GM23338 (cell line): ENCODE measurements around the gene PAH. TPM values are rescaled to one million over a fixed set of nuclear protein-coding genes. Genes with fewer than 3 reads are reported as not detected.

ENCODE experiments used
- ATAC-seq: fragments of 200-7000 bp; cut with Tn5 transposase; 3 replicates; pipeline ENCODE4 v1.9.1; 2020
- DNase-seq: peaks from one replicate; pipeline ENCODE4 v3.0.0-alpha.2; 2015; ENCODE audit warnings: low spot score
- H2AFZ ChIP-seq: fragments of 200-600 bp; sonication (generic); 2 replicates; pipeline ENCODE4 v1.8.0; 2016; ENCODE audit warnings: antibody characterized with exemption, mild to moderate bottlenecking, moderate library complexity
- H3F3A ChIP-seq: fragments of 200-600 bp; sonication (generic); replicated peaks from 2 replicates; pipeline ENCODE4 v1.8.0; 2017; ENCODE audit warnings: antibody characterized with exemption, mixed run types, low read depth
- H3K27ac ChIP-seq: fragments of 200-600 bp; sonication (generic); 2 replicates; pipeline ENCODE4 v1.6.1; 2016; ENCODE audit warnings: low read depth
- H3K27me3 ChIP-seq: fragments of 200-600 bp; sonication (generic); 2 replicates; pipeline ENCODE4 v1.8.0; 2016; ENCODE audit warnings: mild to moderate bottlenecking, mixed run types, moderate library complexity; ENCODE audit not compliant: insufficient read depth
- H3K36me3 ChIP-seq: fragments of 200-600 bp; sonication (generic); 2 replicates; pipeline ENCODE4 v1.8.0; 2016; ENCODE audit warnings: mild to moderate bottlenecking; ENCODE audit not compliant: insufficient read depth
- H3K4me1 ChIP-seq: fragments of 200-600 bp; sonication (generic); 2 replicates; pipeline ENCODE4 v1.8.0; 2016; ENCODE audit warnings: mild to moderate bottlenecking, moderate library complexity; ENCODE audit not compliant: insufficient read depth
- H3K4me2 ChIP-seq: fragments of 200-600 bp; sonication (generic); 2 replicates; pipeline ENCODE4 v1.7.1; 2017; ENCODE audit warnings: mixed run types
- H3K4me3 ChIP-seq: fragments of 200-600 bp; sonication (generic); 2 replicates; pipeline ENCODE4 v1.6.1; 2016; ENCODE audit warnings: mixed run types
- H3K79me2 ChIP-seq: fragments of 200-600 bp; sonication (generic); replicated peaks from 2 replicates; pipeline ENCODE4 v1.8.0; 2017; ENCODE audit warnings: mild to moderate bottlenecking; ENCODE audit not compliant: insufficient read depth
- H3K9me2 ChIP-seq: fragments of 200-600 bp; sonication (generic); 2 replicates; pipeline ENCODE4 v1.8.0; 2017; ENCODE audit not compliant: insufficient read depth
- H4K20me1 ChIP-seq: fragments of 200-600 bp; sonication (generic); replicated peaks from 2 replicates; pipeline ENCODE4 v1.8.0; 2017; ENCODE audit warnings: mild to moderate bottlenecking; ENCODE audit not compliant: insufficient read depth
- H3K27ac Mint-ChIP-seq: 2 replicates; pipeline ENCODE4 v1.8.0; 2020; ENCODE audit warnings: inconsistent platforms, mild to moderate bottlenecking, moderate library complexity, mixed read lengths
- H3K27me3 Mint-ChIP-seq: 3 replicates; pipeline ENCODE4 v1.8.0; 2022; ENCODE audit warnings: low read depth, mild to moderate bottlenecking, moderate library complexity, mixed read lengths, inconsistent platforms; ENCODE audit not compliant: insufficient read depth, poor library complexity
- H3K36me3 Mint-ChIP-seq: 3 replicates; pipeline ENCODE4 v1.8.0; 2021; ENCODE audit warnings: low read depth, mild to moderate bottlenecking, inconsistent platforms, moderate library complexity, mixed read lengths
- H3K4me1 Mint-ChIP-seq: 3 replicates; pipeline ENCODE4 v1.8.0; 2020; ENCODE audit warnings: mild to moderate bottlenecking, inconsistent platforms, mixed read lengths
- H3K4me3 Mint-ChIP-seq: 3 replicates; pipeline ENCODE4 v1.8.0; 2021; ENCODE audit warnings: moderate library complexity, mild to moderate bottlenecking, inconsistent platforms, mixed read lengths
- H3K9me3 Mint-ChIP-seq: 3 replicates; pipeline ENCODE4 v1.8.0; 2020; ENCODE audit warnings: moderate library complexity, mild to moderate bottlenecking, inconsistent platforms, mixed read lengths
- CREB1 ChIP-seq: fragments of 250-450 bp; sonication (Bioruptor Pico); IDR thresholded peaks from 2 replicates; pipeline ENCODE4 v1.5.0; 2020; ENCODE audit warnings: low read depth, mild to moderate bottlenecking, moderate library complexity
- CTCF ChIP-seq, 2 experiments: fragments of 200-600 bp in 1 of 2; sonication (generic) in 1 of 2; conservative IDR thresholded peaks; 2 replicates each; pipeline versions ENCODE4 v1.5.1 to v1.6.1; 2016 to 2017; ENCODE audit warnings: antibody characterized with exemption in 2 of 2, low read depth in 2 of 2, mild to moderate bottlenecking in 2 of 2, moderate library complexity in 1 of 2
- EZH2 ChIP-seq: fragments of 200-600 bp; sonication (generic); IDR thresholded peaks from one replicate; pipeline ENCODE4 v1.8.0; 2017; ENCODE audit warnings: antibody characterized with exemption, mild to moderate bottlenecking, low read depth; ENCODE audit not compliant: unreplicated experiment
- EZH2phosphoT487 ChIP-seq: fragments of 200-600 bp; sonication (generic); IDR thresholded peaks from one replicate; pipeline ENCODE4 v1.8.1; 2018; ENCODE audit warnings: antibody characterized with exemption; ENCODE audit not compliant: unreplicated experiment
- JUNB ChIP-seq: IDR thresholded peaks from one replicate; pipeline ENCODE4 v1.6.1; 2016; ENCODE audit warnings: antibody characterized with exemption; ENCODE audit not compliant: unreplicated experiment
- NANOG ChIP-seq: IDR thresholded peaks from 2 replicates; pipeline ENCODE4 v1.6.1; 2016; ENCODE audit warnings: antibody characterized with exemption, borderline replicate concordance
- STAT1 ChIP-seq: IDR thresholded peaks from one replicate; pipeline ENCODE4 v1.6.1; 2016; ENCODE audit warnings: antibody characterized with exemption; ENCODE audit not compliant: unreplicated experiment
- ZNF114 ChIP-seq: fragments of 250-450 bp; sonication (Bioruptor Pico); IDR thresholded peaks from 2 replicates; pipeline ENCODE4 v1.5.0; 2020; ENCODE audit warnings: mild to moderate bottlenecking, moderate library complexity
- polyA plus RNA-seq: library from polyadenylated mRNA; unstranded; fragments of >200 nt; fragmentation: Nextera tagmentation; extraction: Ambion mirVana; gene quantifications from 2 replicates; pipeline ENCODE4 v1.2.1, GENCODE V29; 2016
- total RNA-seq: library from RNA; depleted of rRNA; stranded (reverse); fragments of >200 nt; shearing (Covaris generic); gene quantifications from 2 replicates; pipeline ENCODE4 v1.2.3, GENCODE V29; 2014

Gene PAH
- total and polyA plus RNA-seq, 2 experiments from 2014 or later: 3.7 to 4.8 TPM

GRCh38 chr12:102950950-102951619, 34.0 kb upstream of the PAH start:
- H3K27ac Mint-ChIP-seq: no peak overlapping the region
- peaks cover 78% of the 10 kb centered on the region for H3K27me3 Mint-ChIP-seq
- Histone ChIP-seq H3K27ac (no peak overlapping the region), H4K20me1 (peaks cover 13% of the 10 kb centered on the region), H3F3A (no peaks in the 10 kb centered on the region), H3K79me2 (no peaks in the 10 kb centered on the region), H2AFZ (peak overlapping the region; percentile 88), H3K4me2 (peak overlapping the region; percentile 88), H3K27me3 (peaks cover 84% of the 10 kb centered on the region), H3K4me1 (peaks cover 34% of the 10 kb centered on the region), H3K36me3 (no peaks in the 10 kb centered on the region), H3K4me3 (peak overlapping the region; percentile 61), H3K9me2 (no peaks in the 10 kb centered on the region)
- peak overlapping the region; percentile 72 for H3K4me3 Mint-ChIP-seq
- ATAC-seq (peak; percentile 14), DNase-seq (no peak)
- TF ChIP-seq JUNB: no peak
- peak; percentile 67 for TF ChIP-seq EZH2
- no peak for TF ChIP-seq EZH2phosphoT487
- no peak for TF ChIP-seq CREB1 (CRISPR knock-in tag)
- TF ChIP-seq ZNF114 (CRISPR knock-in tag): no peak
- no peak for TF ChIP-seq NANOG
- no peaks in the 10 kb centered on the region for H3K9me3 Mint-ChIP-seq
- peaks cover 16% of the 10 kb centered on the region for H3K4me1 Mint-ChIP-seq
- no peaks in the 10 kb centered on the region for H3K36me3 Mint-ChIP-seq

- Histone ChIP-seq H3K4me3 (peak overlapping the region; percentile 61), H3K36me3 (no peaks in the 10 kb centered on the region), H3K79me2 (no peaks in the 10 kb centered on the region), H3K4me1 (peaks cover 26% of the 10 kb centered on the region), H3K27ac (no peak overlapping the region), H3K9me2 (no peaks in the 10 kb centered on the region), H3F3A (no peaks in the 10 kb centered on the region), H3K27me3 (peaks cover 76% of the 10 kb centered on the region), H3K4me2 (peak overlapping the region; percentile 88), H2AFZ (peak overlapping the region; percentile 88), H4K20me1 (peaks cover 8% of the 10 kb centered on the region)
- DNase-seq: peak; percentile 85
- Mint-ChIP-seq H3K4me3 (peak overlapping the region; percentile 72), H3K36me3 (no peaks in the 10 kb centered on the region), H3K4me1 (peaks cover 11% of the 10 kb centered on the region), H3K27ac (no peak overlapping the region), H3K27me3 (peaks cover 72% of the 10 kb centered on the region), H3K9me3 (no peaks in the 10 kb centered on the region)
- peak; percentile 90 for ATAC-seq
- TF ChIP-seq CTCF (conservative IDR thresholded peaks at IDR 0.05; ENCODE audit: low read depth in 2 of 2): peak; percentile 39 to 76
- TF ChIP-seq CREB1 (CRISPR knock-in tag): peak; percentile 94
- peak; percentile 60 for TF ChIP-seq EZH2
- no peak for TF ChIP-seq STAT1
- no peak for TF ChIP-seq NANOG
Measured at GRCh38 chr12:102950107-102950949, 33.3 kb upstream of the PAH start.
